Inflammatory macrophage treated with lipopolysaccharide for 1 hour (primary cell): Measurements from ENCODE around the gene CLASP1.
"Not testable (repeated sequence)": the region's sequence is repeated elsewhere in the genome, so short reads cannot be mapped to it uniquely, and the experiment has no call there.

Experiments used
- DNase-seq, 2 donors: peaks; one replicate each; pipeline ENCODE4 v3.0.0-alpha.2; 2020 to 2022

The CLASP1 gene

DNA sequence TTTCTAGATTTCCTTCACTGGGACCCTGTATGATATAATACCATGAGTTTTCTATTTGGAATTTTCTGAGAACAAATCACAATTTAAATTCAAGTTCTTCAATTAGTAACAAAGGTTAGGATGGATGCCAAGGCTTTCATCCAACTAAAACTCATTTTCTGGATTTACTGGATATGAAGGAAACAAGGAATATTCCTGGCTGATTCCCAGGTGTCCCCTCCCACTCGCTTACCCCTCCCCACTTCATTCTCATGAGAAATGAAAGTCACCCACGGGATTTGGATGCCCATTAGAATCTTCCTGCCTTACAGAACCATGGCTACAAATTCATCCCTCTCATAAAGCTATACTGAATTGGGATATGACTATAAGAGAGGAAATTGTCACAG lies 78.6 kb downstream of the CLASP1 start:
- no peak for DNase-seq

DNA sequence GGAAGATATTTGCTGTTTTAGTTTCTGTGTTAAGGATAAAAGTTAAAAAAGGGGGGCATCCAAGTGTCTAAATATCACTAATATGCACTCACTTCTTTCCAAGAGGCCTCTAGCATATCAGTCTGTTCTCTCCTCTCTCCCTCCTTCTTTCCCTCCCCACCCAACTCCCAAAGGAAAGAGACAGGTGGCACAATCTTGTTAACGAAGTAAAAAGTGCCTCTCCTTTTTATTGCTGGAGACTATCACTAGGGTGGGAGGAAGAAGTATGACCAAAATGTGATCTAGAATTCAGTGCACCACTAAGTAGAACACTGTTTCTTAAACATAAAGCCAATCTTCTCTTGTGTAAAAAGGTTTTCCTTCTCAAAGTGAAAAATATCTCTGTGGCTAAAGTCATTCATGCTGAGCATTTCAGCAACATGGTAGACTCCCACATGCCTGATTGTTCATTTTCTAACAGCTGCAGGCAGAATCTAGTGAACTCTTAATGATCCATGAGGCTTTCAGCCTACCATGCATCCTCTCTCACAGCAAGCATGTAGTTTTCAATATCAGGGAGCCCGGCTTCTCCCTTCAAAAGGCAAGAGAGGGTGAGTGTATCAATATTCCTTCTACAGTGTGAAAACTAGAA lies 79.1 kb downstream of the CLASP1 start:
- DNase-seq: no peak

DNA sequence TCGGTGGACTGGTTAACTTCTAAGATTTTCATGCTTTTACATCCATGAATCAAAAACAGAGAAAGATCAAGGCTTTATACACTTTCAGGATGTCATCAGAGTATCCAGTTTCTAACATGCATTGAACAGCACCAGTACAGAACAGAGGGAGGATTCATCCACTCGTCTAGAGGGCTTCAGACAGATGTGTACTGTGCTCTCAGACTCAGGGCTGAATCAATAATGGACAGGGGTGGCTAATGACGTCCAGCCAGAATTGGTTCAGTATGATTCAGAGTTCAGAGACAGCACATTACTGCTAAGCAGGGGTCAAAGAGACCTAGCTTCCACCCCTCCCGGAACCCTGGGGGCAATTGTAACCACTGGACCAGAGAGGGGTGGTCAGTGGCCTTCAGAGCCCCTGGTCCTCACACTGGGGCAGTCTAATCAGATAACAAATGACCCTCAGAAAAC lies 81.3 kb downstream of the CLASP1 start:
- no peak for DNase-seq

DNA sequence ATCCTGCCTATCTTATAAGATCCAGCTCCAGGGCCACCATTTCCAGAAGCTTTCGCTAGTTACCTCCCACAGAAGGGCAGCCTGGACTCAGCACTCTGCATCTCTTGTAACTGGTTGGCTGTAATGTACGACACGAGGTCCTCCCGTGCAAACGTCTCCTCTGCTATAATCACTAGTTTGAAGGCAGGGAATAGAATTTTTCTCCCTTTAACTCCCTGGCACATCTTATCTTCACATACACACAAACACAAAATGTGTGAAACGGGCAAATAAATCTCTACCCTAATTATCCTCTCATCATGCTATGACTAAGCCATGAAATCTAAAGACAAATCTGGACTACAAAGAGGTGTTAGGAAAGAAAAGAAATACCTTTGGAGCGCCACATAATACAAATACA lies 81.8 kb downstream of the CLASP1 start:
- DNase-seq: no peak

DNA sequence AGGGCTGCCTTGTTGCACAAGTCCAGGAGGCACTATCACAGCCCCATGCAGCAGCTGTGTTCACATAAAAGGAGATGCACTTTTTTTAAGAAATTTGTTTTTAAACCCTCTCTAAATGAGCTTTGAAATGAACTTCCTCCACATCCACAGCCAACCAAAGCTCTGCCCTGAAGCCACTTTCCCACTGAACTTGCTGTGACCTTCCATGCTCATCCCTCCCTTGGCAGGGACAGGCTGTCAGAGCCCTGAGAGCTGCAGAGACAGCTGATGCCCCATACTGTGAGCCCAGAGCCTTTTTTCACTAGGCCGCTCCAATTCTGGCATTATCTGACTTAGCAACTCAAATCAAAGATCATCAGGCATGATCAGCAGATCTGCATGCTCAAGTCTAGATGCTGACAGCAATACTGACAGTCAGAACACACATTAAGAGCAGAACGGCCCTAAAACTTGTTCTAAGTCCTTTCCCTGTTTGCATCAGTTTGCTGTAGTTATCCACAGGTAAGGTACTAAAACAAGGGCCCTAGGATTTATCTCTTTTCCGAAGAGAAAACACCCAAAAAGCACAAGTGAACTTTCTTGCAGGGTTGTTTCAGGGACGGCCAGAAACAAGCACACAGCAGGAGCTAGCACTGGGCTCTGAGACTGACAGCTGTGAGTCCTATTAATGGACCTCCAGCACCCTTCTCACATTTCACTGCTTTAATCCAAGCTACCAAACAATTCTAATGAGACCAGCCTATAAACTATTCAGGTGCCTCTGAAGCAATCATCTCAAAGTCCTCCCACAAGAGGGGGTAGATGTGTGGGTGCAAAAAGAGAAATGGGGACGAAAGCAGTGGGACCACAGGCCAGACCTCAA lies 83.6 kb downstream of the CLASP1 start:
- no peak for DNase-seq

DNA sequence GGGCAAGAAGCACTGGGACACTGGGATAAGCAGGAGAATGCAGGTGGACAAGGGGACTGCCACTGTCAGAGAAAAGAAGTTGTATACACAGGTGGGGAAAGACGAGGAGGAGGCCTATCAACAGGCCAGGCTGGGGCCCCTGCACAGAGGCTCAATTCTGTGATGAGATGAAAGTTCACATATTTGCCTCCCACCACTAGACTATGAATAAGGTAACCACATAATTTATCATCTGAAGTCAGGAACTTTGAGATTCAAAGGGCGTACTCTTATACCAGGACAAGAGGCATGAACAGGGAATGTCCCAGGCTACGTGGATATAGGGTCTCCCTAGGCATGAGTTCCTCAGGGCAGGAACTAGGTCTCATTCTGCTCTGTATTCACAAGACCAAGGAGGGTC lies 84.4 kb downstream of the CLASP1 start:
- no peak for DNase-seq

DNA sequence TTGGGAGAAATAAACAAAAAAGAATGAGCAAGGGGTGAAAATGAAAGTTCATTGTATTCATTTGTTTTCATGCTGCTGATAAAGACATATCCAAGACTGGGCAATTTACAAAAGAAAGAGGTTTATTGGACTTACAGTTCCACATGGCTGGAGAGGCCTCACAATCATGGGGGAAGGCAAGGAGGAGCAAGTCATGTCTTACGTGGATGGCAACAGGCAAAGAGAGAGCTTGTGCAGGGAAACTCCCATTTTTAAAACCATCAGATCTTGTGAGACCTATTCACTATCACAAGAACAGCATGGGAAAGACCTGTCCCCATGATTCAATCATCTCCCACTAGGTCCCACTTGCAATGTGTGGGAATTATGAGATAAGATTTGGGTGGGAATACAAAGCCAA lies 85.5 kb downstream of the CLASP1 start:
- peak in 1 of 2 donors; percentile 16 for DNase-seq

DNA sequence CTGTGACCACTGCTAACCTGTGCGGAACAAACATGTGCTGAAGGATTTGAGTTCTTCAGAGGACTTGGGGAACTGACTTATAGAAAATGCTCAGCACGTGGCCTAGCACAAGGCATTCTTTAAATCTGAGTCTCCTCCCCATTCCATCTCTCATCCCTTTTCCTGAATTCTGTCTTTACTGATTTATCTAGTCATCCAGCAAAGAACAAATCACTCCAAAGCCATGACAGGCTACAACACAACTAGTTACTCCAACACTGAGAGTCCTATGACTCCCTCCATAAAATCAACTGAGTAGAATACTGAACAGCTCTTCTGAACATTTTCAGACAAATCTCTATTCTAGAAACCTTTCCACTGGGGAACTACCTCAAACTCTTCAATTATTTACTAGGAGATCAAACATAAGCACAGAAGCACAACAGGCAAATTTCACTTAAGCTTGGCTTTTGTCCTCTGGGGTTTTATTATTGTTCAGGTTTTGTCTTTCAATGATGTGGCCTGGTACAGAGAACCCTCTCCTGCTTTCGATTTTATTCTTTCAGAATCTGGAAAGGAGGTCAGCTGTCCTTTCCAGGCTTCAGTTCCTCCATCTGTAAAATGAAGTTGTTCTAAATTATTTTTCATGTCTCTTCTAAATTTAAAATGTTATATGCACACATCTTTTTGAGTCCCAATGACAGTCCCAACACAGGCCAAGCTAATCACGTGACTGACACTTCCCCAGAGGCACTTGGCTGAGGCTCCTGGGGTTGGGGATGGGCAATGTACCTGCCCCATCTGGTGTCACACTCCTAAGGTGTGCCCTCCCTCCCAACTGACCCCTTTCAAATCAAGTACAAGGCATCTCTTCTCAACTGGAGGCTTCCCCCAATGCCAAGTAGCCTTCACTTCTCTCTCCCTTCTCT lies 86.7 kb downstream of the CLASP1 start:
- DNase-seq: no peak

DNA sequence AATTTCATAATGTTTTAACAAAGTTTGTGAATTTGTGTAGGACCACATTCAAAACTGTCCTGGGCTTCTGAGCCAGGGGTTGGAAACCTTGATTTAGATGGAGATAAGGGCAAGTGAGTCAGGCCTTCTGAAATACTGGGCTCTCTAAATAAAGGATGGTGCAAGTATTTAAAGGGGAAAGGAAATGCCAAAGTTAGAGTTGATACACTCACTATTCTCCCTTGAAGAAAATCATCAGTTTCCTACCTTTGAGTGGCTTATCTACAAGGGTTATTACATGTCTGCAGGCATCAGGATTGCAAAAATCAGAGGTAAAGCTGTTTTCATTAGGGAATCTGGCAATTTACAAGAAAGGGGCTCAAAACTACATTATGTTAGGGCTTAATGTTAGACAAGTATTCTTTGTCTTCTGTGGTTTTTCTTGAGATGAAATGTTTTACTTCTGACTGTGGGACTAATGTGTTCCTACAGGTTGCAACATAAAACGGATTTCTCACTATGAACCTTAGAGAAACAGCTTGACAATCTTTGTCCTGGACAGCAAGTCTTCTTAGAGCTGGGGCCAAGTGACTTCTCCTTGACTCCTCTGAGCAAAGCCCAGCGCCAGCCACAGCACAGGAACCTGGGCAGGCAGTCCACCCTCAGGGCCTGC lies 87.5 kb downstream of the CLASP1 start:
- no peak for DNase-seq

DNA sequence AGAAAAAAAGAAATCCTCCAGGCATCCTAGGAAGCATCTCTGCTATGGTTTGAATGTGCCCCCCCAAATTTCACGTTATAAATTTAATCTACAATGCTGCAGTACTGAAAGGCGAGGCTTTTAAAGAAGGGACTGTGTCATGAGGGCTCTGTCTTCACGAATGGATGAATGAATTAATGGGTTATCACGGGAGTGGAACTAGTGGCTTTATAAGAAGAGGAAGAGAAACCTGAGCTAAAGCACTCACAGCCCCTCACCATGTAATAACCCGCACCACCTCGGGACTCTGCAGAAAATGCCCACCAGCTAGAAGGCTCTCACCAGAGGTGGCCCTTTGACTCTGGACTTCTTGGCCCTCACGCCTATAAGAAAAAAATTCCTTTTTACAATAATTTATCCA lies 90.9 kb downstream of the CLASP1 start:
- no peak for DNase-seq

DNA sequence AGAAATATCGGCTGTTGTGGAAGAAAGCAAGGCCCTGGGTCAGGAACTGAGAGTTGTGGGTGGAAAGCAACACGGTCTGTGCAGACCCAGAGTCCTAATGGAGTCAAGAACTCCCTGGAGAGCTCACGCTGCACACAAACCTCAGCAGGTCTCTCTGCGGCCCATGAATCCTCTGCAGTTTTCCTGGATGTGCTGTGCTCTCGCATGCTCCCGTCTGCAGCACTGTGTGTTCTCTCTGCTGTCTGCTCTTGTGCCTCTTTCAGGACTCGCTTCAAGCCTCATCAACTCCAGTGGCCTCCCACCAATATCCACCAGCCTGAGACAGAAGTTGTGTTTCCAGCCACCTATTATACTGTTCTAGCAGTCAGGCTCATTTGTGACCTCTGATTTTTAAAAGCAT lies 94.3 kb downstream of the CLASP1 start:
- no peak for DNase-seq

DNA sequence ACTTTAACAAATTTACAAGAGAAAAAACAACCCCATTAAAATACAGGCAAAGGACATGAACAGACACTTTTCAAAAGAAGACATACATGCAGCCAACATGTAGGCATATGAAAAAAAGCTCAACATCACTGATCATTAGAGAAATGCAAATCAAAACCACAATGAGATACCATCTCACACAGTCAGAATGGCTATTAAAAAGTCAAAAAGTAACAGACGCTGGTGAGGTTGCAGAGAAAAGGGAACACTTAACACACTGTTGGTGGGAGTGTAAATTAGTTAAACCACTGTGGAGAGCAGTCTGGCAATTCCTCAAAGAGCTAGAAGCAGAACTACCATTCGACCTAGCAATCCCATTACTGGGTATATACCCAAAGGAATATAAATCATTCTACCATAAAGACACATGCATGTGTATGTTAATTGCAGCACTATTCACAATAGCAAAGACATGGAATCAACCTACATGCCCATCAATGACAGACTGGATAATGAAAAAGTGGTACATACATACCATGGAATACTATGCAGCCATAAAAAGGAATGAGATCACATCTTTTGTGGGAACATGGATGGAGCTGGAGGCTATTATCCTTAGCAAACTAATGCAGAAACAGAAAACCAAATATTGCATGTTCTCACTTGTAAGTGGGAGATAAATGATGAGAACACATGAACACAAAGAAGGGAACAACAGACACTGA lies 96.6 kb downstream of the CLASP1 start:
- DNase-seq: not testable (repeated sequence)

DNA sequence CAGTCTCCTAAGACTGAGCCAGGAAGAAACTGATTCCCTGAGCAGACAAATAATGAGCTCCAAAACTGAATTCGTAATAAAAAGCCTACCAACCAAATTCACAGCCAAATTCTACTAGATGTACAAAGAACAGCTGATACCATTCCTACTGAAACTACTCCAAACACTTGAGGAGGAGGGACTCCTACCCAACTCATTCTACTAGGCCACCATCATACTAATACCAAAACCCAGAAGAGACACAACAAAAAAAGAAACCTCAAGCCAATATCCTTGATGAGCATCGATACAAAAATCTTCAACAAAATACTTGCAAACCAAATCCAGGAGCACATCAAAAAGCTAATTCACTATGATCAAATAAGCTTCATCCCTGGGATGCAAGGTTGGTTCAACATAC lies 98.6 kb downstream of the CLASP1 start:
- DNase-seq: no peak

DNA sequence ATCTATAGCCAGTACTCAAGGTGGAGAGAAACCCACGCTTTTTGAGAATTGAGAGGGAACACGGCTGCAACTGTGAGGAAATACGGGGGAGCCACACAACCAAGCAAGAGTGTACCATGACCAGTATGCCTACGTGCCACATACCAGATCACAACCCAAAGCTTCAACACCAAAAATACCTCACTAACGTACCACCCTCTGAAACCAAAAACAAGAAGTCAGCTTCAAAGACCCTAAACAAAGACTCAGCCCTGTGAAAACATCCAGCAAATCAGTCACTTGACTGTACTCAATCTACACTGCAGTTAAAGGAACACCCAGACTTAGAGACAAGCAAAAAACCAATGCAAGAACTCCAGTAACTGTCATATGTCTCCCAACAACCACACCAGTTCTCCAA lies 101.6 kb downstream of the CLASP1 start:
- DNase-seq: no peak

DNA sequence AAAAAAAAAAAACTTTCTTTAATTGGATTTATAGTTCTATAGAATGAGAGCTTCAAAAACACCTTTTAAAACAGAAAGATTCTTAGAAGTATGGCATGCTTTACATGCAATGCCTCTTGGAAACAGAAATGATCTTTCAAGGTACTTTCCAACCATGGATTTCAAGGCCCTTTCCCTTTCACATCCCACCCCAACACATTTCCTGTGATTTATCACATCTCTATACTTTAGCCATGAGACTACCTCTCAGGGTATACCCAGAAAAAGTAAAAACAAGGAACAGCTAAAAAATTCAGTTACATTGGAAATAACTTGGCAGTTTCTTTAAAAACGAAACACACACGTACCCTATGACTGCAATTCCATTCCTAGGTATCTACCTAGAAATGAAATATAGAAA lies 103.3 kb downstream of the CLASP1 start:
- peak in 1 of 2 donors; percentile 24 for DNase-seq

DNA sequence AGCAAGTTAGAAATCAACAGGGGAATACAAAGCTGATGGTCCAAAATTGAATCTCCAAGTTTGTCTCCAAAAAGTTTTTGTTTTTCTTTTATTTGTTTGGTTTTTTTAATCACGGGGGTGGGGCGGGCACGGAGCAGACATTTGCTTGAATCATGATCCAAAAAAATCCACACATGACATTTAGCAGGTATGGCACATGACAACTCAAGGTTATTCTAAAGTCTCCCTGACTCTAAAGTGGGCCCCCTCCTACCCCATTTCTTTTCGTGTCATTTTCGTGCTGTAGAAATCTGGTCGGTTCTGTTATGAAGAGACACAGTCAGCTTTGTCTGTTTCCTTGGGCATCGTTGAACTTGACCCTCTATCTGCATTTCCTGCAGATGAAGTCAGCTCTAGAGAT lies 104.0 kb downstream of the CLASP1 start:
- no peak for DNase-seq

DNA sequence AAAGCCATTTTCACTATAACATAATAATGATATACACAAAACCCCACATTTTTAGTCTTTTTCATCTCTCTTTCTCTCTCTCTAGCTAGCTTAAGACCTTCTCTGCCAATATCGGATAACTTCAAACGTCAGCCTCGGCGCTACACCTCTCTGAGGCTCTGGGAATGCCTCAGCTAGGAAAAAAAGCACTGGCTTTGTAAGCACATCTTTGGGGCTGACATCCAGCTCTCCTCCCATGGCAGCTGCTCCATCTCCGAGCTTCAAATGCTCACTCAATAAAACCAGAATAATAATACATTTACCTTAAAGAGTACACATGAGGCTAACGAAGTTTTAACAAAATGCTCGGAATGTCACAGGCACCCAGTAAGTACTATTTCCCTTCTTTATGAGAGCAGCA lies 107.8 kb downstream of the CLASP1 start:
- DNase-seq: no peak

DNA sequence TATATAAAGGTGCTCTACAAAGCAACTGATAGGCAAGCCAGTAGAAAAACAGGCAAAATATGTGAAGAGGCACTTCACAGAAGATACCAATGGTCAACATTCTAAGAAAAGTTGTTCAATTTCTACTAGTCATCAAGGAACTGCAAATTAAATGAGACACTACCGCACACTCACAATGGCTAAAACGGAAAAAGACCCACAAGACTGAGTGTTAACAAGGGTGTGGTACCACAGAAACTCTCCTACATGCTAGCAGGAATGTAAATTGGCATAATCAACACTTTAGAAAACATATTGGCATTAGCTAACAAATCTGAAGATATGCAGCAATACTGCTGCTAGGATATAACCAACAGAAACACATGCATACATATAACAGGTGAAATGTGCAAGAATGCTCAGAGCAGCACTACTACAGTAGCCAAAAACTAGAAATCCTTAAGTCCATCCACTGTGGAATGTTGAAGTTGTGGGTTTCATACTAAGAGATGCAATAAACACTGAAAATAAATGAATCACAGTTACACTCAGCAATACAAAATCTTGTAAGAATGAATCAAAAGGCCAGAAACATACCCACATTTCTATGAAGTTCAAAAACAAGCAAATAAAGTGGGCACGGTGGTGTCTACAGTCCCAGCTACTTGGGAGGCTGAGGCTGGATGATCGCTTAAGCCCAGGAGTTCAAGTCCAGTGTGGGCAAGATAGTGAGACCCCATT lies 109.4 kb downstream of the CLASP1 start:
- no peak for DNase-seq

DNA sequence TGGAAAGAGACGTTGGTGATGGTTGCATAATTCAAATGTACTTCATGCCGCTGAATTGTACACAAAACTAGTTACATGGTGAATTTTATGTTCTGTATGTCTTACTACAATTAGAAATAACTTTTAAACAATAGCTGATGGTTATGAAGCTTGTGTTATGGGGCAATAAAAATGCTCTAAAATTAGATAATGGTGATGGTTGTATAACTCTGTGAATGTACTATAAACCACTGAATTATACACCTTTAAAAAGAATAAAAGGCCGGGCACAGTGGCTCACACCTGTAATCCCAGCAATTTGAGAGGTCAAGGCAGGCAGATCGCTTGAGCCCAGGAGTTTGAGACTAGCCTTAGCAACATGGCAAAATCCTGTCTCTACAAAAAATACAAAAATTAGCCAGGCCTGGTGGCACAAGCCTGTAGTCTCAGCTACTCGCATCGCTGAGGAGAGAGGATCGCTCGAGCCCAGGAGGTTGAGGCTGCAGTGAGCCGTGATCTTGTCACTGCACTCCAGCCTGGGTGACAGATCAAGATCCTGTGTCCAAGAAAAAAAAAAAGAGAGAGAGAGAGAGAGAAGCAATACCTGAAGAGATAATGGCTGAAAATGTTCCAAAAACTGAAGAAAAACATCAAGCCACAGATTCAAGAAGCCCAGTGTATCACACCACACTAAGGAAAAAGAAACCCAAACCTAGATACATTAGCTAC lies 112.3 kb downstream of the CLASP1 start:
- no peak for DNase-seq

DNA sequence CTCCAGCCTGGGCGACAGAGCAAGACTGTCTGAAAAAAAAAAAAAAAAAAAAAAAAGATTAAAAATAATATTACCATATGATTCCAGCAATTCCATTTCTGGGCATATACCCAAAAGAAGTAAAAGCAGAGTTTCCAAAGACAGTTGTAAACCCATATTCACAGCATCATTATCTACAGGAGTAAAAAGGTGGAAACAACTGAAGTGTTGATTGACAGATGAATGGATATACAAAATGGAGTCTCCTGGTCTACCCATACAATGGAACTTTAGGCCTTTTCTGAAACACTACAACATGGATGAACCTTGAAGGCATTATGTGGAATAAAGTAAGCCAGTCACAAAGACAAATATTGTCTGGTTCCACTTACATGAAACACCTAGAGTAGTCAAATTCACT lies 112.9 kb downstream of the CLASP1 start:
- DNase-seq: no peak

DNA sequence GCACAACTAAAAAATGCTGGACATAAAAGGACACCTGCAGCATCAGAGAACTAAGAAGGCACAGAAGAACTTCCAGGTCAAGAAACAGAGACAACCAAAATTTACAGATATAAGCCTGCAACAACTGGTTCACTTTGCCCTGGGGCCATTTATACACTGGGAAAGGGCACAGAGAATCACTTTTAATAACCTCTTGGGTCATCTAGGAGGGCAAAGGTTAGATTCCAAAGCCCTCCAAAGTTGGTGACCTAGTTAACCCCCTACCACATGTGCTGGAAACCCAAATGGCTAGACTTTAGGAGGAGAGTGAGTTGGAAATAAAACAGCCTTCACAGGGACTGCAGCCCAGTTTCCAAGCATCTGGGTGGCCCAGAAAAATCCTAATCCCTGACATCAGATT lies 115.3 kb downstream of the CLASP1 start:
- no peak for DNase-seq
